Keratinocyte (primary cell): ENCODE results near the gene MTA3. TPM values are rescaled to one million over a fixed set of nuclear protein-coding genes. Genes with fewer than 3 reads are reported as not detected.

Experiments
- DNase-seq: peaks from one replicate; pipeline ENCODE4 v3.0.0-alpha.2; 2011; ENCODE audit warnings: low read depth, missing footprints, low spot score
- FAIRE-seq: peaks from 2 replicates; lab custom pipeline; 2011; peaks lifted over from hg19 to GRCh38; lab: Jason Lieb, UNC
- H2AFZ ChIP-seq: 2 replicates; pipeline ENCODE4 v1.6.0; 2012; ENCODE audit warnings: low read length, control low read depth, inconsistent platforms; ENCODE audit not compliant: control insufficient read depth
- H3K27ac ChIP-seq: 2 replicates; pipeline ENCODE4 v1.5.1; 2011; ENCODE audit warnings: low read length; ENCODE audit not compliant: control insufficient read depth, insufficient read depth
- H3K27me3 ChIP-seq: 3 replicates; pipeline ENCODE4 v1.6.0; 2011; ENCODE audit warnings: low read length; ENCODE audit not compliant: control insufficient read depth, insufficient read depth; ENCODE audit errors: extremely low read depth
- H3K36me3 ChIP-seq, 2 experiments: 2 replicates in 1 of 2; 3 replicates in 1 of 2; pipeline ENCODE4 v1.5.1; 2011; ENCODE audit warnings: low read length in 2 of 2, mild to moderate bottlenecking in 1 of 2; ENCODE audit not compliant: control insufficient read depth in 2 of 2, insufficient read depth in 2 of 2; ENCODE audit errors: extremely low read depth in 1 of 2
- H3K4me1 ChIP-seq: 3 replicates; pipeline ENCODE4 v1.5.1; 2011; ENCODE audit warnings: low read length; ENCODE audit not compliant: control insufficient read depth, insufficient read depth; ENCODE audit errors: extremely low read depth
- H3K4me2 ChIP-seq: 3 replicates; pipeline ENCODE4 v1.6.0; 2011; ENCODE audit warnings: low read depth, low read length; ENCODE audit not compliant: control insufficient read depth, insufficient read depth; ENCODE audit errors: extremely low read depth
- H3K4me3 ChIP-seq, 3 experiments: fragments of 200-600 bp in 1 of 3; sonication (generic) in 1 of 3; 2 replicates in 2 of 3; 3 replicates in 1 of 3; pipeline ENCODE4 v1.5.1; 2011 to 2016; ENCODE audit warnings: low read length in 3 of 3, mild to moderate bottlenecking in 3 of 3, control low read depth in 2 of 3, inconsistent platforms in 1 of 3, low read depth in 1 of 3, mixed read lengths in 1 of 3, mixed run types in 1 of 3, moderate library complexity in 1 of 3; ENCODE audit not compliant: control insufficient read depth in 2 of 3, insufficient read depth in 2 of 3; ENCODE audit errors: extremely low read depth in 1 of 3
- H3K79me2 ChIP-seq: 2 replicates; pipeline ENCODE4 v1.6.0; 2012; ENCODE audit warnings: low read length; ENCODE audit not compliant: control insufficient read depth, insufficient read depth
- H3K9ac ChIP-seq: 3 replicates; pipeline ENCODE4 v1.6.0; 2011; ENCODE audit warnings: low read length; ENCODE audit not compliant: control insufficient read depth, insufficient read depth; ENCODE audit errors: extremely low read depth
- H3K9me1 ChIP-seq: 3 replicates; pipeline ENCODE4 v1.6.0; 2011; ENCODE audit warnings: low read length; ENCODE audit not compliant: control insufficient read depth, insufficient read depth; ENCODE audit errors: extremely low read depth
- H3K9me3 ChIP-seq: 2 replicates; pipeline ENCODE4 v1.5.1; 2012; ENCODE audit warnings: low read depth, low read length; ENCODE audit not compliant: control insufficient read depth
- H4K20me1 ChIP-seq: 3 replicates; pipeline ENCODE4 v1.6.0; 2011; ENCODE audit warnings: low read length; ENCODE audit not compliant: control insufficient read depth, insufficient read depth; ENCODE audit errors: extremely low read depth
- CTCF ChIP-seq, 3 experiments: IDR thresholded peaks in 1 of 3; conservative IDR thresholded peaks in 1 of 3; optimal IDR thresholded peaks in 1 of 3; 2 replicates in 2 of 3; 3 replicates in 1 of 3; pipeline versions ENCODE3 to v1.5.1; 2011; ENCODE audit warnings: low read length in 3 of 3, mild to moderate bottlenecking in 3 of 3, moderate library complexity in 2 of 3, control low read depth in 1 of 3, inconsistent platforms in 1 of 3; ENCODE audit not compliant: insufficient read depth in 2 of 3; ENCODE audit errors: extremely low read depth in 1 of 3
- EZH2 ChIP-seq: IDR thresholded peaks from one replicate; pipeline ENCODE4 v1.6.1; 2012; ENCODE audit warnings: inconsistent platforms, mild to moderate bottlenecking, low read length, moderate library complexity
- dilution Hi-C: fragments of 300-500 bp; cut with MboI; formaldehyde crosslinking; loops from one replicate; pipeline ENCODE4 v1.7.0; 2020; ENCODE audit warnings: low sequenced_read_pairs; ENCODE audit not compliant: extremely low pct_ligation_motif_present
- polyA plus RNA-seq, 5 experiments: library from polyadenylated mRNA; depleted of rRNA in 3 of 5; stranded (reverse) in 3 of 5; stranded (forward) in 1 of 5; unstranded in 1 of 5; fragments of >200 nt; gene quantifications; 1 replicate in 1 of 5; 2 replicates in 3 of 5; 3 replicates in 1 of 5; pipeline versions ENCODE4 v1.2.1 to v1.2.3, GENCODE V29; 2011 to 2012; ENCODE audit warnings: missing spikeins in 2 of 5, low read depth in 1 of 5, low replicate concordance in 1 of 5

Gene MTA3
- polyA plus RNA-seq, 1 donor (not counting 4 experiments of a cell fraction or from before 2014, with no cell fraction given), result 34.3 TPM

GRCh38 chr2:42768706-42769256 lies 200.3 kb downstream of the MTA3 start:
- no peak overlapping the region for H3K27ac ChIP-seq
- H3K4me3 ChIP-seq, result no peak overlapping the region
- no peak for TF ChIP-seq CTCF (optimal IDR thresholded peaks at IDR 0.05 in 1 of 3, IDR thresholded peaks at IDR 0.05 in 1 of 3, conservative IDR thresholded peaks at IDR 0.05 in 1 of 3; ENCODE audit: extremely low read depth in 1 of 3, insufficient read depth in 2 of 3, low read length in 3 of 3)
- TF ChIP-seq EZH2, result no peak
- DNase-seq (no peak), FAIRE-seq (no peak)
- H3K4me2 ChIP-seq, result no peak overlapping the region
- H3K4me1 ChIP-seq, result no peaks in the 10 kb centered on the region
- H2AFZ ChIP-seq, result no peak overlapping the region
- H3K9ac ChIP-seq, result no peak overlapping the region
- H3K27me3 ChIP-seq, result no peaks in the 10 kb centered on the region
- H3K9me3 ChIP-seq, result no peaks in the 10 kb centered on the region
- H3K36me3 ChIP-seq, result no peaks in the 10 kb centered on the region
- dilution Hi-C loops, result no loop called here
- no peaks in the 10 kb centered on the region for H4K20me1 ChIP-seq
- H3K79me2 ChIP-seq, result no peaks in the 10 kb centered on the region
- H3K9me1 ChIP-seq, result no peaks in the 10 kb centered on the region

GRCh38 chr2:42769583-42770287 lies 201.3 kb downstream of the MTA3 start:
- no peak overlapping the region for H3K9ac ChIP-seq
- no peak for TF ChIP-seq CTCF (optimal IDR thresholded peaks at IDR 0.05 in 1 of 3, IDR thresholded peaks at IDR 0.05 in 1 of 3, conservative IDR thresholded peaks at IDR 0.05 in 1 of 3; ENCODE audit: extremely low read depth in 1 of 3, insufficient read depth in 2 of 3, low read length in 3 of 3)
- no peak for TF ChIP-seq EZH2
- H3K27ac ChIP-seq, result no peak overlapping the region
- H3K4me1 ChIP-seq, result no peaks in the 10 kb centered on the region
- dilution Hi-C loops, result no loop called here
- H3K9me3 ChIP-seq, result no peaks in the 10 kb centered on the region
- no peaks in the 10 kb centered on the region for H3K9me1 ChIP-seq
- no peak for FAIRE-seq
- H3K36me3 ChIP-seq, result no peaks in the 10 kb centered on the region
- H3K79me2 ChIP-seq, result no peaks in the 10 kb centered on the region
- H2AFZ ChIP-seq, result no peak overlapping the region
- H3K4me3 ChIP-seq, result no peak overlapping the region
- no peak for DNase-seq
- H4K20me1 ChIP-seq, result no peaks in the 10 kb centered on the region
- H3K4me2 ChIP-seq, result no peak overlapping the region
- no peaks in the 10 kb centered on the region for H3K27me3 ChIP-seq
